ENCODE results near the gene FOXK1. TPM values are rescaled to one million over a fixed set of nuclear protein-coding genes. Genes with fewer than 3 reads are reported as not detected.
A peak's percentile ranks its signal among the peaks of the same experiment; 100 is the strongest.

Gene FOXK1
- total and polyA plus RNA-seq, 2 donors (not counting 1 experiment from before 2014, with no cell fraction given): 5.2 to 26.9 TPM

GRCh38 chr7:4714161-4714700 is 32.1 kb downstream of the FOXK1 start:
- H3K27ac ChIP-seq (ENCODE audit: insufficient read depth, low read length): no peak overlapping the region
- H3K36me3 ChIP-seq (ENCODE audit: control insufficient read depth, insufficient read depth, low read length): peaks cover 4% of the 10 kb centered on the region
- H2AFZ ChIP-seq (ENCODE audit: low read length): no peak overlapping the region
- H3K27me3 ChIP-seq (ENCODE audit: control insufficient read depth, insufficient read depth, low read length): no peaks in the 10 kb centered on the region
- no peak overlapping the region for H3K4me3 ChIP-seq (replicated peaks in 1 of 4; ENCODE audit: control extremely low read depth in 1 of 4, insufficient read depth in 1 of 4, low read depth in 3 of 4, low read length in 4 of 4)
- no peaks in the 10 kb centered on the region for H3K9me3 ChIP-seq (ENCODE audit: control insufficient read depth, insufficient read depth, low read depth, low read length)
- H4K20me1 ChIP-seq (ENCODE audit: control insufficient read depth, extremely low read depth, insufficient read depth, low read length): no peaks in the 10 kb centered on the region
- no peak overlapping the region for H3K9ac ChIP-seq (ENCODE audit: insufficient read depth, low read length)
- peaks cover 9% of the 10 kb centered on the region for H3K4me1 ChIP-seq (ENCODE audit: control insufficient read depth, extremely low read depth, insufficient read depth, low read length)
- no peak overlapping the region for H3K4me2 ChIP-seq (ENCODE audit: extremely low read depth, insufficient read depth, low read length)
- no peak for TF ChIP-seq EZH2 (IDR thresholded peaks at IDR 0.05; ENCODE audit: low read length, missing control alignments)
- no peak for TF ChIP-seq CTCF (conservative IDR thresholded peaks at IDR 0.05 in 1 of 2, IDR thresholded peaks at IDR 0.05 in 1 of 2; ENCODE audit: low read depth in 1 of 2, low read length in 2 of 2)
- no peak for DNase-seq (ENCODE audit: low read depth in 2 of 2)
- H3K79me2 ChIP-seq (ENCODE audit: control insufficient read depth, insufficient read depth, low read length): peaks cover 75% of the 10 kb centered on the region

GRCh38 chr7:4714767-4715409 is 32.8 kb downstream of the FOXK1 start:
- H4K20me1 ChIP-seq (ENCODE audit: control insufficient read depth, extremely low read depth, insufficient read depth, low read length): no peaks in the 10 kb centered on the region
- no peak overlapping the region for H3K27ac ChIP-seq (ENCODE audit: insufficient read depth, low read length)
- no peak overlapping the region for H2AFZ ChIP-seq (ENCODE audit: low read length)
- no peaks in the 10 kb centered on the region for H3K27me3 ChIP-seq (ENCODE audit: control insufficient read depth, insufficient read depth, low read length)
- no peaks in the 10 kb centered on the region for H3K9me3 ChIP-seq (ENCODE audit: control insufficient read depth, insufficient read depth, low read depth, low read length)
- TF ChIP-seq EZH2 (IDR thresholded peaks at IDR 0.05; ENCODE audit: low read length, missing control alignments) (no peak), CTCF (conservative IDR thresholded peaks at IDR 0.05 in 1 of 2, IDR thresholded peaks at IDR 0.05 in 1 of 2; ENCODE audit: low read depth in 1 of 2, low read length in 2 of 2) (no peak)
- peaks cover 70% of the 10 kb centered on the region for H3K79me2 ChIP-seq (ENCODE audit: control insufficient read depth, insufficient read depth, low read length)
- DNase-seq (ENCODE audit: low read depth in 2 of 2): no peak
- peaks cover 9% of the 10 kb centered on the region for H3K4me1 ChIP-seq (ENCODE audit: control insufficient read depth, extremely low read depth, insufficient read depth, low read length)
- peak overlapping the region; percentile 55 for H3K4me2 ChIP-seq (ENCODE audit: extremely low read depth, insufficient read depth, low read length)
- peaks cover 4% of the 10 kb centered on the region for H3K36me3 ChIP-seq (ENCODE audit: control insufficient read depth, insufficient read depth, low read length)
- peak overlapping the region in 3 of 4 experiments; percentile 6 to 34 (median 29) for H3K4me3 ChIP-seq (replicated peaks in 1 of 4; ENCODE audit: control extremely low read depth in 1 of 4, insufficient read depth in 1 of 4, low read depth in 3 of 4, low read length in 4 of 4)
- H3K9ac ChIP-seq (ENCODE audit: insufficient read depth, low read length): no peak overlapping the region

GRCh38 chr7:4715410-4715776 is 33.3 kb downstream of the FOXK1 start:
- Histone ChIP-seq H3K27me3 (ENCODE audit: control insufficient read depth, insufficient read depth, low read length) (no peaks in the 10 kb centered on the region), H3K4me1 (ENCODE audit: control insufficient read depth, extremely low read depth, insufficient read depth, low read length) (peaks cover 9% of the 10 kb centered on the region), H3K9ac (ENCODE audit: insufficient read depth, low read length) (no peak overlapping the region), H3K4me2 (ENCODE audit: extremely low read depth, insufficient read depth, low read length) (peak overlapping the region; percentile 55), H4K20me1 (ENCODE audit: control insufficient read depth, extremely low read depth, insufficient read depth, low read length) (no peaks in the 10 kb centered on the region), H3K27ac (ENCODE audit: insufficient read depth, low read length) (no peak overlapping the region), H3K79me2 (ENCODE audit: control insufficient read depth, insufficient read depth, low read length) (peaks cover 71% of the 10 kb centered on the region), H3K36me3 (ENCODE audit: control insufficient read depth, insufficient read depth, low read length) (peaks cover 4% of the 10 kb centered on the region), H3K9me3 (ENCODE audit: control insufficient read depth, insufficient read depth, low read depth, low read length) (no peaks in the 10 kb centered on the region), H2AFZ (ENCODE audit: low read length) (no peak overlapping the region), H3K4me3 (replicated peaks in 1 of 4; ENCODE audit: control extremely low read depth in 1 of 4, insufficient read depth in 1 of 4, low read depth in 3 of 4, low read length in 4 of 4) (peak overlapping the region in 3 of 4 experiments; percentile 6 to 34 (median 29))
- no peak for TF ChIP-seq EZH2 (IDR thresholded peaks at IDR 0.05; ENCODE audit: low read length, missing control alignments)
- TF ChIP-seq CTCF (conservative IDR thresholded peaks at IDR 0.05 in 1 of 2, IDR thresholded peaks at IDR 0.05 in 1 of 2; ENCODE audit: low read depth in 1 of 2, low read length in 2 of 2): no peak
- peak; percentile 92 to 94 for DNase-seq (ENCODE audit: low read depth in 2 of 2)

Measured in fibroblast of lung (primary cell).